NCI-H2081 (cell line): Measurements from ENCODE around the gene HMGCL.

Experiments used
- DNase-seq, 2 experiments: peaks; one replicate each; lab custom pipeline; 2025; lab: John Stamatoyannopoulos, UW

HMGCL gene

DNA sequence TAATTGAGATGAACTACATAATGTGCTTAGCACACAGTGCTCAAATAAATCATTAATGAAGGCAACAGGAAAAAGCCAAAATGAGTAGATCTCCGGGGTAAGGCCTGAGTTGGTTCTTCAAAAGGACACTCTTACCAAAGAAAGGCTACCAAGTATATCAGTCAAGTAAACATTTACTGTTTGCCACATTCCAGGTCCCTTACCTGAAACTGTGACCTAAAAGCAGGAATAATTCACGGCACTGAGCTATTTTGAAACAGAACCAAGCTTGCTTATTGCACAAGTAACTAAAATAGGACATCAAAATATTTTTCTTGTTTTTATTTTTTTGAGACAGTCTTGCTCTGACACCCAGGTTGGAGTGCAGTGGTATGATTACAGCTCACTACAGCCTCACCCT lies 49.0 kb downstream of the HMGCL start:
- no peak for DNase-seq

GRCh38 chr1:23774174-23774880 lies 50.9 kb downstream of the HMGCL start:
- DNase-seq: no peak

DNA sequence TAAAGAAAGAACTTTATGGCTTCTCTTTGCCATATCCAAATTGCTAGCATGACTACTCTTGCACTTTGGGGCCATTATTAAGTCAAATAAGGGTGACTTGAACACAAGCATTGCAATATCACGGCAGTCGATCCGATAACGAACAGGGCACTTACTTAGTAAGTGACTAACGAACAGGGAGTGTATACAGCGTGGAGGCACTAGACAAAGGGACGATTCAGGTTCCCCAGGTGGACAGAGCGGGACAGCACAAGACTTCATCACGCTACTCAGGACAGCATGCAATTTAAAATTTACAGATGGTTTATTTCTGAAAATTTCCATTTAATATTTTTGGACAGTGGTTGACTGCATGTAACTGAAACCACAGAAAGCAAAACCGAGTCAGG lies 52.4 kb downstream of the HMGCL start:
- DNase-seq: no peak

DNA sequence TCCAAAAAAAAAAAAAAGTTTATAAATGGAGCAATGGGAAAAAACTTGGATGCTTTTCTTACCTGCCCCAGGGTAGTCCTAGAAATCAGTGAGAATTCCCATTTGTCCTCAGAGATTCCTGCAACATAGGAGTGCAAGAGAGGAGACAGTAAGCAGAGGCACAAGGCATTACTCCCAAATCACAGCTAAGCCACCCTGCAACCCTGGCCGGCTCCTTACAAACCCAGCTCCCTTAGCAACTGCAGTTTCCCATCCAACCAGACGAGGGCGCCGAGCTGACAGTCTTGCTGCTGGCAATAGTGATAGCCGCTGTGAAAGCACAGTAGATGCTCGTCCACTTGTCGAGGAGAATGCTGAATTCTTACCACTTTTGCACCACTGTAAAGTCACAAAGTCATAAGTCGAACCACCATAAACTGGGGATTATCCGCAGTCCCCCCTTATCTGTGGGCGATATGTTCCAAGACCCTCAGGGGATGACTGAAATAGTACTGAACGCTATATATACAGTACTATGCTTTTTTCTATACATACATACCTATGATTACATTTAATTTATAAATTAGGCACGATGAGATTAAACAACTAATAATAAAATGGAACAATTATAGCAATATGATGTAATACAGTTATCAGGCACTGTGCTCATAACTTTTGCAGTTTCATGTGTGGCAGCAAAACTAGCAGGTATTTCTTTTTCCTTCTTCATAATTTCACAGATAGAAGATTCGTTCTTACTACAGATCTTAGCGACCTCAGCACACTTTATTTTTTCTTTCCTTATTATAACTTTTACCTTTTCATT lies 53.0 kb downstream of the HMGCL start:
- DNase-seq: peak; percentile 82 to 86

GRCh38 chr1:23768733-23769132 lies 56.5 kb downstream of the HMGCL start:
- DNase-seq: no peak

GRCh38 chr1:23763041-23763577 lies 62.1 kb downstream of the HMGCL start:
- DNase-seq: no peak

DNA sequence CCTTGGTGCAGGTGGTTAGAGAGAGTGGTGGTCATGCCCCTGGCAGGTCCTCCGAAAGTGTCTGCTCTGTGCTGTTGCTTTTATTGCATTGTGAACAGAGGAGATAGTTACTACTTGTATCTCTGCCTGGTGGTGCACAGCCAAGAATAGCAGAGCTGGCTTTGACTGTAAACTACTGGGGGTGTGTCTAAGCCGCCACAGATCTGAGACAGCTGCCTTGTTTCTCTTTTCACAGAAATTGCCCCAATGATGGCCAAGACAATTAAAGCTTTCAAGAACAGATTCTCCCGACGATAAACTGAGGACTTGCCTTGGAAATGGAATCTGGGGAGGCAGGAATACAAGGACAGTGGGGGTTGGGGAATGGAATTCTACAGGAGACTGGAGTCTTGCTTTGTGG lies 66.0 kb downstream of the HMGCL start:
- DNase-seq: no peak

DNA sequence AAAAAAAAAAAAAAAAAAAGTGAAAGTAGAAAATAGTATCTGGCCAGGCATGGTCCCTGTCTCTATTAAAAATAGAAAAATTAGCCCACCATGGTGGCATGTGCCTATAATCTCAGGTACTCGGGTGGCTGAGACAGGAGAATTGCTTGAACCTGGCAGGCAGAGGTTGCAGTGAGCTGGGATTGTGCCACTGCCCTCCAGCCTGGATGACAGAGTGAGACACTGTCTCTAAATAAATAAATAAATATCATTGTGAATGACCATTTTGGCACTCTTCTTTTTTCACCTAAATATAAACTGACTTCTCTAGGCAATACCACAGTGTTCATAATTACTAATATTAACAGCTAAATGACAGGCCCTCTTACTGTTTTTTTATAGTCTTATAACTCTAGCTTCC lies 67.4 kb downstream of the HMGCL start:
- DNase-seq: no peak

- no peak for DNase-seq
Observed at GRCh38 chr1:23756676-23757075, 68.6 kb downstream of the HMGCL start.

- no peak for DNase-seq
Observed at GRCh38 chr1:23752909-23753308, 72.3 kb downstream of the HMGCL start.
